GM10266 (cell line): ENCODE results near the gene MOB3C.

Experiments used
- DNase-seq: peaks from one replicate; pipeline ENCODE4 v3.0.0; 2012; ENCODE audit errors: extremely low spot score
- TF ChIP-seq, protein P1 (sequence below): IDR thresholded peaks from 2 replicates; pipeline ENCODE4 v1.5.1; 2012; ENCODE audit warnings: mild to moderate bottlenecking, low read depth; ENCODE audit not compliant: control insufficient read depth, insufficient read depth; ENCODE audit errors: missing control alignments

MOB3C gene

DNA sequence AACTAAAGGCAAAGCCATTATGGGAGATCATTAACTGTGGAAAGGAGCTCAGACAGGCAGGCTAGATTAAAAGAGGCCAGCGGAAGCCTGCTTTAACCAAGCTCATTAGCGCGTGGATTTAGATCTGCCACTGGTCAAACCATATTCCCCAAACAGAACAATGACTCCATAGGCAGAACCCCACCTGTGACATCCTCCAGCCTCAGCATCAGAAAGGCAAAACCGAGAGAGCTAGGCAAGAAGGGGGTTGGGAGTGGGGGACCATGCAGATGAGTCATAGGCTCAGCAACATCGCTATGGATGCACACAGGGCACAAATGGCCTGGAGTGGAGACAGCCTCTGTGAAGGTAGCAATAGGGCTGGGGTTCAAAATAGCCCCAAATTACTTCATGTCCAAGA is 33.1 kb downstream of the MOB3C start:
- TF ChIP-seq, protein P1, sequence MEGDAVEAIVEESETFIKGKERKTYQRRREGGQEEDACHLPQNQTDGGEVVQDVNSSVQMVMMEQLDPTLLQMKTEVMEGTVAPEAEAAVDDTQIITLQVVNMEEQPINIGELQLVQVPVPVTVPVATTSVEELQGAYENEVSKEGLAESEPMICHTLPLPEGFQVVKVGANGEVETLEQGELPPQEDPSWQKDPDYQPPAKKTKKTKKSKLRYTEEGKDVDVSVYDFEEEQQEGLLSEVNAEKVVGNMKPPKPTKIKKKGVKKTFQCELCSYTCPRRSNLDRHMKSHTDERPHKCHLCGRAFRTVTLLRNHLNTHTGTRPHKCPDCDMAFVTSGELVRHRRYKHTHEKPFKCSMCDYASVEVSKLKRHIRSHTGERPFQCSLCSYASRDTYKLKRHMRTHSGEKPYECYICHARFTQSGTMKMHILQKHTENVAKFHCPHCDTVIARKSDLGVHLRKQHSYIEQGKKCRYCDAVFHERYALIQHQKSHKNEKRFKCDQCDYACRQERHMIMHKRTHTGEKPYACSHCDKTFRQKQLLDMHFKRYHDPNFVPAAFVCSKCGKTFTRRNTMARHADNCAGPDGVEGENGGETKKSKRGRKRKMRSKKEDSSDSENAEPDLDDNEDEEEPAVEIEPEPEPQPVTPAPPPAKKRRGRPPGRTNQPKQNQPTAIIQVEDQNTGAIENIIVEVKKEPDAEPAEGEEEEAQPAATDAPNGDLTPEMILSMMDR: no peak
- DNase-seq: no peak

DNA sequence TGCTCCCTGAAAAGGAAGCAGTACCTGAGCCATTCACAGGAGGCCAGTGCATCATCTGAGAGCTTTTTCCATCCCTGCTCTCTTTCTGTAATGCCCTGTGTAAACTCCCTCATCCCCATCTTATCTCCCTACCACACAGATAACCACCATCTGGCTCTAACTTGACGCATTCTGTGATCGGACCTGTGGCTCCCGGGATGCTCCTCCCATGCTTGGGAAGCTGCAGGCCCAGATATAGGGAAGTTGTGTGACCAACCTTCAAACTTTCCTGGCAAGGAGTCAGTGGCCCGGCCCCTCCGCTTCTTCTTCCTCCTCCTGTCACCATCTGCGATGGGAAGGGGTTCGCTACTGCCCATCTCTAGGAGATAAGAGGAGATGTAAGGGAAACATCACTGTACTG is 33.6 kb downstream of the MOB3C start:
- no peak for DNase-seq
- TF ChIP-seq, protein P1: no peak

DNA sequence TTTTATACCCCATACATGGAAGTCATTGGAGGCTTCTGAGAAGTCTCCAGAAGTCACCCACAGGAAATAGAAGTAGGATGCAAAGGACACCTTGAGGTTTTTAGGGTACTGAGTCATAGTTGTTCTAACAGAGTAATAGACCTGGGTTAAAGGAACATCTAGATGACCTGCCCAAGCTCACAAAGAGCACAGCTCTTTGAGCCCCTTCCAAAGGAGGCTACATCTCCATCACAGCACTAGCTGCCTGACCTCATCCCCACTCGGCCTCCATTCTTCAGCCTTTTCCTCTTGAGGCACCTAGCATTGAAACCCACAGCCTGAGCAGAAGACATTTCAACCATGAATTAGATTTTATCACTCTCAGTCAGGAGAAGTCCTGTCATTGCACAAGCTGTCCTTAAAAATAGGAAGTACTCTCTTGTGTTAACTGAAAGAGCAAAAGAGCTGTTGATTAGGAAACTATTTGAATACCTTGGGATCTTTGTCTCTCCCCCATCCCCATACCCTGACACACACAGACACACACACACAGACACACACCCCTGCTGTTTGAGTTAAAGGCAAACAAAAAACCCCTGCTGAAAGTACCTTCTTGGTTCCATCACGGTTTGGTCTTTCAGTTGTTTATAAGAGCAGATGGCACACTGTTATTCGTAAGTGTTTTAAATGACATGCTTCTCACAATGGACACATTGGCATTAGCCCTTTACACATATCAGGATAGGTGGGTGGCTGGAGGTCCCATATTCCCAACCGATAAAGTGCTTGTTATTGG is 34.7 kb downstream of the MOB3C start:
- TF ChIP-seq, protein P1: no peak
- no peak for DNase-seq

DNA sequence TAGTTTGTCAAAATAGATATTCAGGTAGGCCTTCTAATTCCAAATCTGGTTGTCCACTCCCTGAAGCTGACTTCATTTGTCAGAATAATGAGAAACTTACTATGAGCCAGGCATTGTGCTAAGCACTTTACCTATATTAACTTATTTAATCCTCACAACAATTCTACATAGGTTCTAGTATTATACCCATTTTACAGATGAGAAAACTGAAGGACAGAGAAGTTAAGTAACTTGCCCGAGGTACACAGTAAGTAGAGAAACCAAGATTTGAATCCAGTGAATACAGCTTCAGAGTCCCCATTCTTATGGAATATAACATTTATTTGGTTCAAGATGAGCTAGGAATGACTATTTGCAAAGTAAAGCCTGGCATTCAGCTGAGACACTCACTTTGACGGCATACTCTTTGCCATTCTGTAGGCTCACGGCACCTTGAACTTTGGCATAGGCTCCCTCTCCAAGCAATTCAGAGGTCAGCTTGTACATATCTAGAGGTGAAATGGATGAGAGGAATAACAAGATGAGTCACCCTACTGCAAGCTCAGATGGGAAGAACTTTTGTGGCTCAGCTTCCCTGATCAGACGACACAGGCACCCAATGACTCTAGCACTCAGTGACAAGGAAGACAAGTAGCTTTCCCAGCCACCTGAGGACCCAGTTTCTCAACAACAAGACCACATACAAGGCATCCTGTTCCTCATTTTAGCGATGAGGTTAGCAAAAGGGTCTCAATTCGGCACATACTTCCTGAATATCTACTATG is 36.3 kb downstream of the MOB3C start:
- no peak for DNase-seq

DNA sequence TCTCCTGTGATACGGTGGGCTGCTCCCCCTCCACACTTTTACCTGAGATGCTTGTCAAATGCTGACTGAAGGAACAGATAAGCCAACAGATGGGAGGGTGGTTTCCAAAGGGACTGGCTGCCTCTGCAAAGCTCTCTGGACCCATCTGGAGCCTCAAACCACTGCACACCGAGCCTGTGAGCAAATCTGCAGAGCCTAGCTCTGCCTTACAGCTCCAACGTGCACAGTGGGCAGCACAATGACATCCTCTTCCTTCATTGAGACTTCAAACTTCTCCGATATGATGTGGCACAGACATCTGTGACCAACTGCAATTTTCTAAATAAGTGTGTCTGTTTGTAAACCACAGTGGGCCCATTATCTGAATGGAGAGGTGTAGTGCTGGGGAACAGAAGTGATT is 38.9 kb downstream of the MOB3C start:
- DNase-seq: no peak
- TF ChIP-seq, protein P1: no peak

More for the DNA sequence above, 36.3 kb downstream of the MOB3C start:
- TF ChIP-seq, protein P1: no peak

DNA sequence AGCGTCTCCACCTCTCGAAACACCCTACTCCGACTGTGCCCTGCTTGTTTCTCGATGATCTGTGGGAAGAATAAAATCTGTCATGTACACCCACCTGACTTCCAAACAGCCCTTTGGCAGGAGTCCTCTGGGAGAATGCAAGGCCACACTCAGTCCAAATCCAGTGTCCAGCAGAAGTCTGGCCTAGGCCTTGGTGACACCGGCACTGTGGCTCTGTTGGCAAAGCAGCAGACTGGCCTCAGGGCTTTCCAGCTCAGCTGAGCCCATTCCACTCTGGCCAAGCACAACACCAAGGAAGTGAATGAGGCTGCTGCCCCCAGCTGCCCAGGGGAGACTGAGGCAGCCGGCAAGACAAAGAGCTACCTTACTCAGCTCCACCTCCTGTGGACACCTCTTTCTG is 40.0 kb downstream of the MOB3C start:
- no peak for DNase-seq
- TF ChIP-seq, protein P1: no peak

DNA sequence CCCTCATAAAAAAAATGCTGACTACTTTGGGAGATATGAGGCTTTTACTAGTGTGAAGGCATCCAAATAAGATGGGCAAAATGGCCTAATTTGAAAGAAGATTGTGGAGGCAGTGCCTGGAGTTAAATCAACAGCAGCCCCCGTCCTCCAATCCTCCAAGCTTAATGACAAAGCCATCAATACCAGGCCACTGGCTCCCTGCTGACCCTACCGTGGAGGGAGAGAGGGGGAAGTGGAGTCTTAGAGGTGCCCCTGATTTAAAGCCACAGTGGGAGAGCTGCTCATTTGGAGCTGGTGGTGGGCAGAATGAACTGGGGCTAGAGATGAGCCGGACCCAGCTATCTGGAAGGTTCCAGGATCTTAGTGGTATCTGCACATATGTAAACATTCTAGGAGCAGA is 40.8 kb downstream of the MOB3C start:
- DNase-seq: no peak
- TF ChIP-seq, protein P1: no peak
